ENCODE results near the gene LIN9.

DNA sequence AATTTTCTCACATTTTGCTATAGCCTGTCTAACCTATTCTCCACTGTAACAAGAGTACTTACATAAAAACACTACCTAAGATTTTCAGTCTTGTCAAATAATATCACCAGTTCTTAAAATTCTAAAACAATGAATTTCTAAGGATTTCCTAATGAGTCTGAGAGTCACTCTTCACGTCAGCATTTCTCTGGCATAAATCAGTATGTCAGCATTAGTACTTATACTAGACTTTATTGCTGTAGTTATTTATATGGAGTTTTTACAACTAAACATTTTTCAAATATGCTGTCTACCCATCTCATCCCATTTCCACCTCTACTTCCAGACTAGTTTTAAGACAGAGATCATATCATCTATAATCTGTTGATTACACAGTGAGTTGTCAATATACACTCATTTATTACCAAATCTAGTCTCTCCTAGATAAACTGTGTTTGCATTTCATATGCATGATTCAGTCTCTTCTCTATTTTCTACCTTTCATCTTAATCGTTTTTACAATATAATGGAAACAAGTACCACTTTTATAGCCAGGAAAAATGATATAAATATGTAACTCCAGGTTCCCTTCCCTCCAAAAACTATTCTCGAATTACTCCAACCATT lies 32.8 kb downstream of the LIN9 start:
- TF ChIP-seq POLR2AphosphoS5 (IDR thresholded peaks at IDR 0.05): no peak
- TF ChIP-seq, protein P1, sequence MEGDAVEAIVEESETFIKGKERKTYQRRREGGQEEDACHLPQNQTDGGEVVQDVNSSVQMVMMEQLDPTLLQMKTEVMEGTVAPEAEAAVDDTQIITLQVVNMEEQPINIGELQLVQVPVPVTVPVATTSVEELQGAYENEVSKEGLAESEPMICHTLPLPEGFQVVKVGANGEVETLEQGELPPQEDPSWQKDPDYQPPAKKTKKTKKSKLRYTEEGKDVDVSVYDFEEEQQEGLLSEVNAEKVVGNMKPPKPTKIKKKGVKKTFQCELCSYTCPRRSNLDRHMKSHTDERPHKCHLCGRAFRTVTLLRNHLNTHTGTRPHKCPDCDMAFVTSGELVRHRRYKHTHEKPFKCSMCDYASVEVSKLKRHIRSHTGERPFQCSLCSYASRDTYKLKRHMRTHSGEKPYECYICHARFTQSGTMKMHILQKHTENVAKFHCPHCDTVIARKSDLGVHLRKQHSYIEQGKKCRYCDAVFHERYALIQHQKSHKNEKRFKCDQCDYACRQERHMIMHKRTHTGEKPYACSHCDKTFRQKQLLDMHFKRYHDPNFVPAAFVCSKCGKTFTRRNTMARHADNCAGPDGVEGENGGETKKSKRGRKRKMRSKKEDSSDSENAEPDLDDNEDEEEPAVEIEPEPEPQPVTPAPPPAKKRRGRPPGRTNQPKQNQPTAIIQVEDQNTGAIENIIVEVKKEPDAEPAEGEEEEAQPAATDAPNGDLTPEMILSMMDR (IDR thresholded peaks at IDR 0.05 in 8 of 11, conservative IDR thresholded peaks at IDR 0.05 in 3 of 11): no peak
